Measurements from ENCODE around the gene CELA2A.

The CELA2A gene

DNA sequence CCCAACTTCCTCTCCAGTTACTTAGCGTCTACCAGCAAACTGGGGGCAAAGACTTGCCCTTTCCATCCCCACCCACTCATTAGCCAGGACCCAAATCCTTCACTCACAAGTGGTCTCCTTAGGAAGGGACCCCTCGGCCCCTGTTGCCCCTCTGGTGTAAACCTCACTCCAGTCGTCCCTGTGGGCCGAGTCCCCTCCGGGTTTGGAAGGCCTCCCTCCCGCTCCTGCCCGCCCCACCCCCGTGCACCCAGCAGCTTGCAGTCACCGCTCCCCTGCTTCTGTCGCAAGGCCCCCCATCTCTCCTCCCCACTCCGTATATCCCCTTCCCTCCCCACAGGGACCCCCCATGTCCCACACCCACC is 45.7 kb upstream of the CELA2A start:
- peak overlapping the region; percentile 27 for H2AK5ac ChIP-seq (ENCODE audit: low read length)
- no peaks in the 10 kb centered on the region for H3K79me2 ChIP-seq (ENCODE audit: control insufficient read depth, insufficient read depth, low read length)
- no peak overlapping the region for H4K5ac ChIP-seq (ENCODE audit: low read length)
- no peak overlapping the region for H4K8ac ChIP-seq (ENCODE audit: low read depth, low read length)
- peak overlapping the region; percentile 51 for H3K18ac ChIP-seq (ENCODE audit: low read length)
- peak overlapping the region; percentile 91 for H3K56ac ChIP-seq (ENCODE audit: low read length)
- peak overlapping the region; percentile 59 for H3K4me2 ChIP-seq (ENCODE audit: low read length)
- WGBS (ENCODE audit: extremely low coverage, insufficient coverage, low lambda C conversion rate), result no CpG with 5 or more reads among the region's 11 CpGs
- no peak for DNase-seq
- no peak overlapping the region for H2BK120ac ChIP-seq (ENCODE audit: low read depth, low read length)
- no peaks in the 10 kb centered on the region for H3K36me3 ChIP-seq (ENCODE audit: control insufficient read depth, insufficient read depth, low read length)
- H3K4ac ChIP-seq (ENCODE audit: low read depth, low read length), result no peak overlapping the region
- peaks cover 2% of the 10 kb centered on the region for H3K27me3 ChIP-seq (ENCODE audit: insufficient read depth, low read length, poor library complexity)
- H2BK5ac ChIP-seq (ENCODE audit: low read length), result no peak overlapping the region
- H2BK15ac ChIP-seq (replicated peaks; ENCODE audit: low read depth), result no peak overlapping the region
- H3K27ac ChIP-seq (ENCODE audit: low read depth, low read length), result no peak overlapping the region
- no peak overlapping the region for H3K23ac ChIP-seq (ENCODE audit: low read length)
- H3K4me3 ChIP-seq (ENCODE audit: low read length), result peak overlapping the region; percentile 2
- H3K9ac ChIP-seq (ENCODE audit: low read length), result peak overlapping the region; percentile 77
- H3K4me1 ChIP-seq (ENCODE audit: control insufficient read depth, low read depth, low read length), result peaks cover 14% of the 10 kb centered on the region
- H3K79me1 ChIP-seq (ENCODE audit: low read length), result peaks cover 5% of the 10 kb centered on the region

- Histone ChIP-seq H4K5ac (ENCODE audit: low read length) (no peak overlapping the region), H2BK15ac (replicated peaks; ENCODE audit: low read depth) (no peak overlapping the region), H3K36me3 (ENCODE audit: control insufficient read depth, insufficient read depth, low read length) (no peaks in the 10 kb centered on the region), H3K79me2 (ENCODE audit: control insufficient read depth, insufficient read depth, low read length) (no peaks in the 10 kb centered on the region), H3K27me3 (ENCODE audit: insufficient read depth, low read length, poor library complexity) (peaks cover 2% of the 10 kb centered on the region), H3K4me1 (ENCODE audit: control insufficient read depth, low read depth, low read length) (peaks cover 14% of the 10 kb centered on the region), H3K18ac (ENCODE audit: low read length) (no peak overlapping the region), H3K79me1 (ENCODE audit: low read length) (peaks cover 5% of the 10 kb centered on the region), H3K4me3 (ENCODE audit: low read length) (no peak overlapping the region), H3K4ac (ENCODE audit: low read depth, low read length) (no peak overlapping the region), H3K23ac (ENCODE audit: low read length) (no peak overlapping the region), H2AK5ac (ENCODE audit: low read length) (peak overlapping the region; percentile 79), H2BK5ac (ENCODE audit: low read length) (no peak overlapping the region), H2BK120ac (ENCODE audit: low read depth, low read length) (no peak overlapping the region), H4K8ac (ENCODE audit: low read depth, low read length) (no peak overlapping the region), H3K9ac (ENCODE audit: low read length) (peak overlapping the region; percentile 39), H3K27ac (ENCODE audit: low read depth, low read length) (peak overlapping the region; percentile 61), H3K4me2 (ENCODE audit: low read length) (no peak overlapping the region), H3K56ac (ENCODE audit: low read length) (peak overlapping the region; percentile 91)
- no peak for DNase-seq
- no CpG with 5 or more reads among the region's 12 CpGs for WGBS (ENCODE audit: extremely low coverage, insufficient coverage, low lambda C conversion rate)
Observed at GRCh38 chr1:15411593-15412137, 44.9 kb upstream of the CELA2A start.

DNA sequence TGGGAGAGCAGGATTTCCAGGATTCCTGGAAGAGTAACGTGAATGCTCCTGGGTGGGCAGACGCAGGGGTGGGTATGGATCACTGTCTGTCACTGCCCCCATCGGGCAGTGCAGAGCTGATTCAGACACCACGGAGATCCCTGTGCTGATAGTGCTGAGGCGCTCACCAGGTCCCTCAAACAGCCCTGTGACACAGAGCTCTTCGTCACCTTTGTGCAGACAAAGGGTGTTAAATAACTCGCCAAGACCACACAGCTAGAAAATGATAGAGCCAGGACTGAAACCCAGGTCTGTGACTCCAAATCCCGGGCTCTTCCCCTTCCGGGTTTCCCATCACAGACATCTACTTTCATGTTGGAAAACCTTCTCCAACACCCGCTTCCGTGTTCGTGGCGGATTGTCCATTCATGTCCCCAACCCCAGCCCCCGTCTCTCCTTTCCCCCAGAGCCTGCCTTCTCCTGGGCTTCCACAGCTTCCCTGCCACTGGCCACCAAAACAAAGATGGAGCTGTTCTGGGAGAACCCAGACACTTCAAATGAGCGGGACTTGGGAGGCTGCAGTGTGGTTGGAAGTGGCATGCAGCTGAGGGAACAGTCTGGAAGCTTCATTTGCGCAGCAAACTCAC is 44.2 kb upstream of the CELA2A start:
- Histone ChIP-seq H3K4ac (ENCODE audit: low read depth, low read length) (no peak overlapping the region), H3K27ac (ENCODE audit: low read depth, low read length) (peak overlapping the region; percentile 61), H3K9ac (ENCODE audit: low read length) (peak overlapping the region; percentile 39), H3K4me2 (ENCODE audit: low read length) (no peak overlapping the region), H3K36me3 (ENCODE audit: control insufficient read depth, insufficient read depth, low read length) (no peaks in the 10 kb centered on the region), H3K27me3 (ENCODE audit: insufficient read depth, low read length, poor library complexity) (peaks cover 2% of the 10 kb centered on the region), H3K4me1 (ENCODE audit: control insufficient read depth, low read depth, low read length) (peaks cover 14% of the 10 kb centered on the region), H3K56ac (ENCODE audit: low read length) (peak overlapping the region; percentile 71), H4K5ac (ENCODE audit: low read length) (no peak overlapping the region), H3K79me1 (ENCODE audit: low read length) (peaks cover 5% of the 10 kb centered on the region), H3K18ac (ENCODE audit: low read length) (peak overlapping the region; percentile 29), H4K8ac (ENCODE audit: low read depth, low read length) (no peak overlapping the region), H3K79me2 (ENCODE audit: control insufficient read depth, insufficient read depth, low read length) (no peaks in the 10 kb centered on the region), H3K23ac (ENCODE audit: low read length) (no peak overlapping the region), H2BK15ac (replicated peaks; ENCODE audit: low read depth) (no peak overlapping the region), H3K4me3 (ENCODE audit: low read length) (no peak overlapping the region), H2AK5ac (ENCODE audit: low read length) (no peak overlapping the region), H2BK120ac (ENCODE audit: low read depth, low read length) (no peak overlapping the region), H2BK5ac (ENCODE audit: low read length) (no peak overlapping the region)
- peak; percentile 90 for DNase-seq
- WGBS (ENCODE audit: extremely low coverage, insufficient coverage, low lambda C conversion rate), result no CpG with 5 or more reads among the region's 16 CpGs

DNA sequence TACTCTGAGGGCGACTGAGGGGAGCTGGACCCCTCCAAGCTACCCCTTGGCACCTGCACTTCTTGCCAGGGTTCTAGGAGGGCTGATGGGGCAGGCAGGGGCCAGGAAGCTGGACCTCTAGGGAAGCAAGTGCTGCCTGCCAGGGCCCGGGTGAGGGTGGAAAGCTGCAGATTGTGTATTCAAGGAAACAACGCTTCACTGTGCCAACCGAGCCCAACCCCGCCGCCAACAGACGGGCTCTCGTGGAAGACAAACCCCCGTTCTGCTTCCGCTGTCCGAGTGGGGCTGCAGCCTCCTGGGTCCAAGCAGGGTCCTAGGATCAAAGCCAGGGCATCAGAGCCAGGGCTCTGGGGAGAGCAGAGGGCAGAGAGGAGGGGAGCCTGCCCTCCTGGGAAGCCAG is 43.7 kb upstream of the CELA2A start:
- Histone ChIP-seq H2AK5ac (ENCODE audit: low read length) (no peak overlapping the region), H2BK5ac (ENCODE audit: low read length) (no peak overlapping the region)

GRCh38 chr1:15413563-15414444 is 42.7 kb upstream of the CELA2A start:
- Histone ChIP-seq H4K8ac (ENCODE audit: low read depth, low read length) (no peak overlapping the region), H3K23ac (ENCODE audit: low read length) (no peak overlapping the region), H3K27ac (ENCODE audit: low read depth, low read length) (no peak overlapping the region), H3K4ac (ENCODE audit: low read depth, low read length) (no peak overlapping the region), H2AK5ac (ENCODE audit: low read length) (no peak overlapping the region), H2BK15ac (replicated peaks; ENCODE audit: low read depth) (no peak overlapping the region), H3K27me3 (ENCODE audit: insufficient read depth, low read length, poor library complexity) (peaks cover 2% of the 10 kb centered on the region), H3K56ac (ENCODE audit: low read length) (no peak overlapping the region), H3K18ac (ENCODE audit: low read length) (no peak overlapping the region), H3K4me1 (ENCODE audit: control insufficient read depth, low read depth, low read length) (peaks cover 16% of the 10 kb centered on the region), H2BK5ac (ENCODE audit: low read length) (no peak overlapping the region), H3K79me2 (ENCODE audit: control insufficient read depth, insufficient read depth, low read length) (no peaks in the 10 kb centered on the region), H3K36me3 (ENCODE audit: control insufficient read depth, insufficient read depth, low read length) (no peaks in the 10 kb centered on the region), H4K5ac (ENCODE audit: low read length) (no peak overlapping the region), H3K79me1 (ENCODE audit: low read length) (peaks cover 5% of the 10 kb centered on the region), H3K4me2 (ENCODE audit: low read length) (no peak overlapping the region), H3K4me3 (ENCODE audit: low read length) (no peak overlapping the region), H2BK120ac (ENCODE audit: low read depth, low read length) (no peak overlapping the region), H3K9ac (ENCODE audit: low read length) (no peak overlapping the region)
- no peak for DNase-seq
- no CpG with 5 or more reads among the region's 20 CpGs for WGBS (ENCODE audit: extremely low coverage, insufficient coverage, low lambda C conversion rate)

More for the DNA sequence above, 43.7 kb upstream of the CELA2A start:
- Histone ChIP-seq H4K8ac (ENCODE audit: low read depth, low read length) (no peak overlapping the region), H3K9ac (ENCODE audit: low read length) (peak overlapping the region; percentile 9), H3K79me2 (ENCODE audit: control insufficient read depth, insufficient read depth, low read length) (no peaks in the 10 kb centered on the region), H3K4me3 (ENCODE audit: low read length) (no peak overlapping the region), H3K27ac (ENCODE audit: low read depth, low read length) (no peak overlapping the region), H3K56ac (ENCODE audit: low read length) (peak overlapping the region; percentile 11), H3K27me3 (ENCODE audit: insufficient read depth, low read length, poor library complexity) (peaks cover 2% of the 10 kb centered on the region), H4K5ac (ENCODE audit: low read length) (no peak overlapping the region), H3K79me1 (ENCODE audit: low read length) (peaks cover 5% of the 10 kb centered on the region), H3K4me2 (ENCODE audit: low read length) (no peak overlapping the region), H3K18ac (ENCODE audit: low read length) (no peak overlapping the region), H2BK120ac (ENCODE audit: low read depth, low read length) (no peak overlapping the region), H3K4me1 (ENCODE audit: control insufficient read depth, low read depth, low read length) (peaks cover 16% of the 10 kb centered on the region), H3K4ac (ENCODE audit: low read depth, low read length) (no peak overlapping the region), H2BK15ac (replicated peaks; ENCODE audit: low read depth) (no peak overlapping the region), H3K23ac (ENCODE audit: low read length) (peak overlapping the region; percentile 80), H3K36me3 (ENCODE audit: control insufficient read depth, insufficient read depth, low read length) (no peaks in the 10 kb centered on the region)
- no CpG with 5 or more reads among the region's 11 CpGs for WGBS (ENCODE audit: extremely low coverage, insufficient coverage, low lambda C conversion rate)
- no peak for DNase-seq

Data from mesendoderm (in vitro differentiated cells).